HG02678 (cell line): ENCODE measurements around the gene PLA2G4B.

ENCODE experiments used
- ATAC-seq: cut with Tn5 transposase; IDR thresholded peaks from one replicate; pipeline ENCODE4 v1.9.1; 2021; ENCODE audit warnings: mild to moderate bottlenecking, moderate library complexity; ENCODE audit not compliant: unreplicated experiment

Gene PLA2G4B

DNA sequence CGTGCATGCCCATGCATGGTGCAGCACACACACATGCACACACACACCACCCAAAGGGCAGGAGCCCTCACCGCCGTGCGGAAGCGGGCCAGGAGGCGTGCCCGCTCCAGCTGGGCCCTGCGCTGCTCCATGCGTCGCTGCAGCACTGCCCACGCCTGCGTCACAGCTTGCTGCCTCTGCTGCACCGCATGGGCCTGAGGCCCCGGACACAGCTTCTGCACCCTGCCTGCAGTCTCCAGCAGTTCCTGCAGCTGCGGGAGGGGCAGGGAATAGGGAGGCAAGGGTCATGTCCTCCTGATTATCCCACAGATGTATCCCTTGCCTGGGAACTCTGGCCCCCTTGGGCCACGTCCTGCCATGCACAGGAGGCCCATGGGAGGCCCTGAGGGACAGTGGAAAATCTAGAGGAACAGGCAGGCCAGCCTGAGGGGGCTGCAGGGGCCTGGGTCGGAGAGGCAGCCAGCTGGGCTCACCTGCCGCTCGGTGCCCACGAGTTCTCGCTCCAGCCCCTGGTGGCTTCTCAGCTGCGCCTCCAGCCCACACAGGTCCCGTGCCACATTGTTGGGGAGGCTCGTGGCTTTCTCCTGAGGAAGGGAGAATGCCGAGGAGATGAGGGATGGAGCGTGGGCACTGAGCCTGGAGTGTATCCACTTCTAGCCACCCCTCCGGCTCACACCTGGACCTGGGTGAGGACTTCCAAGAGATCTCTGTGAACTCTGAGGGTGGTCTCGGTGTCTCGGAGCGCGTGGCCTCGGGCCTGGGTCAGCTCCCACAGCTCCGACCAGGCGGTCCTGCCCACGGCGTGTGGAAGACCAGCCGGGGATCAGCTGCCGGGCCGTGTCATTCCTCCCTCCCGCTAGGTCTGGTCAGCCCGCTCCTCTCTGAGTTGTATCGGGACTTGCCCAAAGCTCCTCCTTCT lies 31.4 kb downstream of the PLA2G4B start:
- no peak for ATAC-seq

DNA sequence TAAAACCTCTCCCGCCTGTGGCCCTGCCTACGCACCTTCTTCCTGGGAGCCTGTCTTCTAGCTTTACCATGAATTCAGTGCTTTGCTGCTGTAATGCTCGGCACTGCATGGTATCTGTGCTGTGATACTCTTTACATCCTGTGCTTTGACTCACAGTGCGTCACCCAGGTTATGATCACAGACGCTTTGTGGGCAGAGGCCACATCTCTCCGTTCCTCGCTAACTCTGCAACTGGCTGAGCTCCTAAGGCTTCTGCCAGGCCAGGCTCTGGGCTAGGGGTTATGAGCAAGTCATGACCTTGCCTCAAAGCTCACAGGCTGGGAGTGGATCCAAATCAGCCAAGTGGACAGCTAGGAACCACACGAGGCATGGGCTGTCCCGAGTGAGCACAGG lies 32.0 kb downstream of the PLA2G4B start:
- no peak for ATAC-seq

DNA sequence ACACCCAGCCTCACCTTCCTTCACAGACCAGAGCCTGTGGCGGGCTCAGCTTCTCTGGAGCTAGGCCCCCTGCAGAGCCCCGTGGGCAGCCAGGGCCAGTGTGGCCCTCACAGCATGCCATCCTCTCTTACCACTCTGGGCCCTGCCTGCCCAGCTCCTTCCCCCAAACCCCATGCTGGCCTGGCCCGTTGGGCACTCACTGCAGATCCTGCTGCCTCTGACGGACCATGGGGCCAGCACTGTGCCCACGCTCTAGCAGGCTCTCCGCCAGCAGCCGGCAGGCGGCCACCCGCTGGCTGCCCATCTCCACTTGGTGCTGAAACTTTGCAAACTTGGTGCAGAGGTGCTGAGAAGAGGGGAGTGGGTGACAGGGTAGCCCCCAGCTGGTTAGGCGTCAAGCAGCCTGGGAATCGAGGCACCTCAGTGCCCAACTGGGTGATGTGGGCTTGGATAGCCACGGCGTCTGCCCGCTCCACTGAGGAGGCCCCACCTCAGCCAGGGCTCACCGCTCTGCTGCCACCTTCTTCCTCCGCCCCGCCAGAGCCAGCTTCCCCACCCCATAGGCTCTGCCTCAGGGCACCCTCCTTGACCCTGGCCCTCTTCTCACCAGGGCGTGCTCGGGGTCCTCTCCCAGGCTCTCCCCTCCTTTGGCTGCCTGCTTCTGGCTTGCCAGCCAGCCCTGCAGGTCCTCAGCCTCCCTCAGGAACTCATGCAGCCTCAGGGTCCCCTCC lies 32.7 kb downstream of the PLA2G4B start:
- ATAC-seq = no peak

DNA sequence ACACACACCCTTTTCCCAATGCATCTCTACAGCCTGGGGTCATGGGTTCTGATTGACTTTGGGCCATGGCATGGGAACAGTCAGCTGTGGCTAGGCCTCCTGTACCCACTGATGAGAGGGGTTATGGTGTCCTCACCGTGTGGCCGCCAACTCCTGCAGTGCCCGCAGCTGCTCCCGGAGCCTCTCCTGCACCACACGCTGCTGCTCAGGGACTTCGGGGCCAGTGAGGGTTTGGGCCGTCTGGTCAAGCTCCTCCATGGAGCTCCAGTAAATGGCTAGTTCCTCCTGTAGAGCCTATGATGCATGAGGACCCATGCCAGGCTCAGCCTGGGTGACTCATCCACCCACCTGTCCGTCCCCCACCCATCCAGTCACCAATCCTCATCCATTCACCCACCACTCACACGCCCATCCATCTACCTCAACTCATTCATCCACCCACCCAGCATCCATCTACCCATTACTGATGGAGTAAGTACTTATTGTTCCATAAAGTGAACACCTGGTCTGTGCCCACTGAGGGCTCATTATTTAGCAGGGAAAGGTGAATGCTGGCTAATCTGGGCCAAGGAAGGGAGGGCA lies 33.6 kb downstream of the PLA2G4B start:
- ATAC-seq = no peak

DNA sequence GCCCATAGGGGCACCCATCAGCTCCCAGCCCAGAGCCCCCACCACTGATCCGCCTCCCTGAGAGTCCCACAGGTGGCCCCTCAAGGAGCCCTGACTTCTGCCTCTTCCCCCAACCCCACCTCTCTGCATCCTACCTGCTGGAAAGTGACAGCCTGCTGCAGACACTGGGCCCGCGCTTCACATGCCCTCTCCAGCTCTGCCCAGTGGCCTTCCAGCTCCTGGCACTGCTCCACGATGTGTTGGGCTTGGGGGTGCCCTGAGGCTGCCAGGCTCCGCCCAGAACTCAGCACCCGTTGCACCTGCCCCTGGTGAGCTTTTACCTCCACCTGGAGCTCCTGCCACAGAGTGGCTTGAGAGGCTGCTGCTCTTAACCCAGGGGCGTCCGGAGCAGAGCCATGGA lies 35.1 kb downstream of the PLA2G4B start:
- no peak for ATAC-seq

DNA sequence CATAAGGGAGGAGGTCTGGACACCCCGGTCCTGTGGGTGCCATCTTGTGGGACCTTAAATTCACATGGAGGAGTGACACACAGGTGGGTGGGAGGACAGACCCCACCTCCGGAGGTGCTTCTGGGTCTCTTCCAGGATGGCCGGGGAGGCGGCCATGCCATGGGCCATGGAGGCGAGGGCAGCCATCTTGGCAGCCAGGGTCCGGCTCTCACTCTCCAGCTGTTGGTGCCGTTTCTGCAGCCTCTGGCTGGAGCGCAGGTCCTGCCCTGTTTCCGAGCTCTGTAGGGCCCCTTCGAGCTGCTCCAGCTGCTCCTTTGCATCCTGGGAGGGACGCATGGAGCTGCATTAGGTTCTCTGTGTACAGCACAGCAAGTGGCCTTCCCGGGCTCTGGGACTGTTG lies 36.1 kb downstream of the PLA2G4B start:
- ATAC-seq = no peak

DNA sequence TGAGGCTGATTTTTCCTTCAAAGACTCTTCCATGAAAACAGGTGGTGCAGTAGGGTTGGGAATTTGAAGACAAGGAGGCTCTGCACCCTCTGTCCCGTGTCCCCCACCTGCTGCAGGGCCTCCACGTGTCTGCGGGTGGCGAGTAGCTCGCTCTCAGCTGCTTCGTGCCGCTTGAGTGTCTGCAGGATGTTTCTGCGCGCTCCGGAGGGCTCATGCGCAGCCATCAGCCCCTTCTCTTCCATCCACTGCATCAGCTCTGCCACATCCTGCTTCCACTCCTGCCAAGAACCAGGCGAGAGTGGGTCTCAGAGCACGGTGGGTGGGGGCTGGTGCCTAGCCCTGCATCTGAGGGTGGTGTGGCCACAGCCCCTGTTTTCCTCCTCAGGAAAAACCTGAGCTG lies 37.4 kb downstream of the PLA2G4B start:
- ATAC-seq = no peak

DNA sequence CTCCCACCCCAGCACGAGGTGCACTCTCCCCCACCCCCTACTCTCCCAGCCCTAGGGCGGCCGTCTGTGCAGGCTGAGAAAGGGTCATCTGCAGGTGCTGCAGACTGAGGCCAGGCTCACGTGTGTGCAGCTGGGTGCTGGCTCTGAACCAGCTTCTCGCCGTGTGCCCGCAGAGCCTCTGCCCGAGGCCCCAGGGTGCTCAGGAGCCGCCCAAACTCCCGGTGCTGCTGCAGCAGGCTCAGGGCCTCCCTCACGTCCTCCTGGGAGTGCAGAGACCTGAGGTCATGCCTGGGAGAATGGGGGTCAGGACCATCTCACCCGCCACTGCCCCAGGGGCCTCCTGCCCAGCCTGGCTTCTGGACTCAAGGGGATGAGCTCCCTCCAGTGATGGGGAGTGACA lies 38.0 kb downstream of the PLA2G4B start:
- ATAC-seq = no peak

DNA sequence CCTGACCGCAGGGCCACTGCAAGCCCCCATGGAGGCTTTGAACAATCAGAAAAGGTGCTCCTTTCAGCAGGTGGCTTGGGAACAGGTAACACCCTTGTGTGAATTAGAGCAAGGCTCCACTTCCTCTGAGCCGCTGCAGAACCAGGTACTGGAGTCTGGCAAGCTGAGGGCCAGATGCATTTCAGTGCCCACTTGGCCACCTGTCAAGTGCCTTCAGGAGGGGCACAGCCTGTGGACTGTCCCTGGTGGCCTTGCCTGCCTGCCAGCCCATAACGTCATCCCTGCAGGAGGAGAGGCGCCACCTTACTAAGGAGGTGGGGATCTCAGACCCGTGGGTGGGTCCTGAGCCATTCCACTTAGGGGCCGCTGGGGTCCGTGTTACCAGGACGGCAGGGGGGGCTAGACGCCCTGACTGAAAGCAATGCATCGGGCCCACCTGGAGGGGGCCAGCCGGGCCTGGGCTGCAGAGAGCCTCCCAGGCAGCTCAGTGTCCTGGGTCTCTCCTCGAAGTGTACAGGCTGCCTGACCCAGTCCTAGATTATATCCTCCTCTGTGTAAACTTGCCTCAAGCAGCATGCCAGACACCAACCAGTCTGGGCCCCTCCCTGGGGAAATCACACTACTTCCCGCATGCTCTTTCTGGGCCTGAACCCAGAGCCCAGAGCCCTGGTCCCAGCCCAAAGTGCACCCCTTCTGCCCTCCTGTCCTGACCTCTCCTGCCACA lies 39.1 kb downstream of the PLA2G4B start:
- ATAC-seq = no peak

- ATAC-seq = no peak
Measured at GRCh38 chr15:41878355-41878699, 39.7 kb downstream of the PLA2G4B start.

DNA sequence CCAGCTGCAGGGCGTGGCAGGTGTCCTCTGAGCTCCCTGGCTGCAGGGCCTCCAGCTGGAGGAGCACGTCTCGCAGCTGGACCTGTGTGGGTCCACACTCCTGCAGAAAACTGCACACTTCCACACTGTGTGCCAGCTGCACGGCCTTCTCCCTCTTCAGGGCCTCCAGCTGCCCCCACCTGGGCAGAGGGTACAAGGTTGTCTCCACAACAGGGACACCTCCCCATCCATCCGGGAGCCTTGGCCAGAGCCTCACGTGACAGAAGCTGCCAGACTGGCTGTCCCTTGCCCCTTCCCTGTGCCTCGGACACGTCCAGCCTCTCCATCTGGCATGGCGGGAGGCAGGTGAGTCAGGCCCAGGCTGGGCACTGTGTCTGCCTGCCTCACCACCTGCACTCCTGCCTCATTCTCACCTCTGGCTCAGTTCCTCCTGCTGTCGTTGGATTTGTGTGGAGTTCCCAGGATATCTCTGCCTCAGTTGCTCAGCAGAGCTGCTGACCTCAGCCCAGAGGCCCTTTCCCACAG lies 40.7 kb downstream of the PLA2G4B start:
- ATAC-seq = no peak

- no peak for ATAC-seq
Measured at GRCh38 chr15:41880156-41880877, 41.7 kb downstream of the PLA2G4B start.

DNA sequence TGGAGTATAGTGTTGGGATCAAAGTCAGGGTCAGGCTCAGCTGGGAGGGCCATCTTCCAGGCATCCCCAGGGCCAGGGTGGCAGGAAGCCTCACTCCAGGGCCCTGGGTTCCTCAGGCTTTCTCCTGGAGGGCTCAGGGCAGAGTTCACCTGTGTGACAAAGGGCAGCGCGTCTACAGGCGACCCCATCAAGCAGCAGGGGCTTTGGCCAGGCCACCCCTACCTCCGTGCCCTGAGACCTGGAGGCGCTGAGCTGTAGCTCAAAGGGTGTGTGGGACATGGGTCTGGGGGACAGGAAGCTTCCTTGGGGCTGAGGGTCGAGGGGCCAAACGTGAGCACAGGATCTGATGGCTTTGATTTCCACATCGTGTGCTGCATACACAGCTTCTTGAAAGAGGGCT lies 42.4 kb downstream of the PLA2G4B start:
- ATAC-seq = no peak

DNA sequence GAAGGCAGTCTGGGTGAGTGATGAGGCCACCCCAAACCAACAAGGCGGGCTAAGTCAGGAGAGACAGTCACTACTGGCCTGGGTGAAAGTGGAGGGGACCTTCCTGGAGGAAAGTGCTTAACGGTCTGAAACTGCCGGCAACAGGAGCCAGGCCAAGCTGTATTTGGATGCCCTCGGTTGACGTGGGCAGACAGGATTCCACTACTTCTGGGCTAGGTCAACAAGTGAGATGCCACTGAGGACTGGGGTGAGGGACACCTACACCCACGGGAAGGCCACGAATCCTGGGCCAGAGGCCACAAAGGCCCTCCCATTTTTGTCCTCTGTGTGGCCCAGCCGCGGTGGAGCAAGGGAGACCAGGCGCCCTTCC lies 42.9 kb downstream of the PLA2G4B start:
- no peak for ATAC-seq

GRCh38 chr15:41881920-41882688 lies 43.5 kb downstream of the PLA2G4B start:
- ATAC-seq = no peak

DNA sequence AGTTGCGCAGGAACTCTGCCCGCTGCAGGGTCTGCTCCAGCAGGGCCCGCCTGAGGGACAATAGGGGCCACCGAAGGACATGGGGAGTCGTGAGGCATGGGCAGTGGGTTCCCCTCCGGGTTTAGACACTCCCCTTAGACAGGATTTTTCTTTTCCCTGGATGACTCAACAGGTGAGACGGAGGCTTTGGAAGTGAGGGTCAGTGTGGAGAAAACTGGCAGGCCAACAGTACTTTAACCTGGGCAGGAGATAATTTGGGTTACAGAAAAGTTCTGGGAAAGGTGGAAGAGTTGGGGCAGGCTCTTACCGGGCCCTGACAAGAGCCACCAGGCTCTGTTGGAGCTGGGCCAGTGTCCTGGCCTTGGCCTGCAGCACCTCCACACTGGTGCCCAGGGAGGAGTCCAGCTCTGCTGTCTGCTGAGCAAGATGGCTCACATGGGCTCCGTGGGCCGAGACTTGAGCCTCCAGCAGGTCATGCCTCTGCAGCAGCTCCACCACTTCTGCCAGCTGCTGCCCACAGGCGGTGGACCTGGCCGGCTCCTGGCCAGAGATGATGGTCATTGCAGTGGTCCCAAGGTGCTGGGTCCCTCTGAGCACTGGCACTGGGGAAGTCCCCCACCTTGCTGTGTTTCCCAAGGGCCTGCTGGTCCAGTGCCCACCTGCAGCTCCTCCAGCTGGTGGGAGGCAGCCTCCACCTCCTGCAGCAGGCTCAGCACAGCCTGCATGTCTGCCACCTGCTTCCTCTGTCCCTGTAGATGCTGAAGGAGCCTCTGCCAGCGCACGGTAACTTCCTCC lies 44.2 kb downstream of the PLA2G4B start:
- ATAC-seq = no peak

DNA sequence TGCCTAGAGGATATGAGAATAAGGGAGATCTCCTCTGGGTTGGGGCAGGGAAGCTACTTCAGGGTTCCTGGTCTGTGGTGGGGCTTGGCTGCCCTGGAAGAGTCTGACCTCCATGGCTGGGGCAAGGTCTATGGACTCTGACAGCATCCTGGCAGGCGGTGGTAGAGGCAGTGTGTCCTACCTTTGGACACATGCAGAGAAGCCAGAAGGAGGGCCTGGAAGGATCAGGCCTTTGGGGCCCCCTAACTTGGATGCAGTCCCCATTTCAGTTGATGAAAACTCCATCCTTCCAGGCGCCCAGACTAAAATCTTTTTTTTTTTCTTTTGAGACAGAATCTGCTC lies 44.8 kb downstream of the PLA2G4B start:
- no peak for ATAC-seq

- no peak for ATAC-seq
Measured at GRCh38 chr15:41884458-41884857, 45.8 kb downstream of the PLA2G4B start.

DNA sequence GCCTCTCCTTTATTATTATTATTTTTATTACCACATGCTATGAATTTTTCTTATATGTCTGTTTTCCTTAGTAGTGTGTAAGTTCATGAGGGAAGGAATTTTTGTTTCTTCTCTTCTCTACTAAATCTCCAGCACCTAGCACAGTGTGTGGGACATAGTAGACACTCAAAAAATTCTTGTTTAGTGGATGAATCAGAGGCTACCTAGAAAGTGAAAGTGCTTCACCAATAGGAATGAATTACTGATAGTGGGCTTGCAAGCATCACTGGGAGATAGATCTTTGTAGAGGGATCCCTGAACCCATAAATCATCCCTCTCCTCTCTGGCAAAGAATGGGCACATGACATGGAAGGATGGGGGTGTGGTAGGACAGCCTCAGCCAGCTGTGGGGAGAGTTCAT lies 46.7 kb downstream of the PLA2G4B start:
- ATAC-seq = no peak
